Sigmoid colon (tissue), 4 donors: ENCODE results near the gene INO80B.

Experiments
- POLR2A ChIP-seq, 2 donors: fragments of 450-650 bp; IDR thresholded peaks; one replicate each; pipeline ENCODE4 v1.6.1; 2016; ENCODE audit warnings: antibody characterized with exemption in 2 of 2, mild to moderate bottlenecking in 2 of 2, moderate library complexity in 2 of 2
- POLR2AphosphoS5 ChIP-seq, 4 donors: sonication (generic); formaldehyde crosslinking; IDR thresholded peaks; one replicate each; pipeline ENCODE4 v1.6.1; 2017; ENCODE audit warnings: antibody characterized with exemption in 4 of 4
- TF ChIP-seq, protein P1 (sequence below), 4 experiments: fragments of 450-650 bp in 3 of 4; fragments of 200-600 bp in 1 of 4; IDR thresholded peaks; one replicate each; pipeline ENCODE4 v1.5.1; 2016 to 2019; ENCODE audit warnings: antibody characterized with exemption in 4 of 4, mild to moderate bottlenecking in 3 of 4, moderate library complexity in 2 of 4

DNA sequence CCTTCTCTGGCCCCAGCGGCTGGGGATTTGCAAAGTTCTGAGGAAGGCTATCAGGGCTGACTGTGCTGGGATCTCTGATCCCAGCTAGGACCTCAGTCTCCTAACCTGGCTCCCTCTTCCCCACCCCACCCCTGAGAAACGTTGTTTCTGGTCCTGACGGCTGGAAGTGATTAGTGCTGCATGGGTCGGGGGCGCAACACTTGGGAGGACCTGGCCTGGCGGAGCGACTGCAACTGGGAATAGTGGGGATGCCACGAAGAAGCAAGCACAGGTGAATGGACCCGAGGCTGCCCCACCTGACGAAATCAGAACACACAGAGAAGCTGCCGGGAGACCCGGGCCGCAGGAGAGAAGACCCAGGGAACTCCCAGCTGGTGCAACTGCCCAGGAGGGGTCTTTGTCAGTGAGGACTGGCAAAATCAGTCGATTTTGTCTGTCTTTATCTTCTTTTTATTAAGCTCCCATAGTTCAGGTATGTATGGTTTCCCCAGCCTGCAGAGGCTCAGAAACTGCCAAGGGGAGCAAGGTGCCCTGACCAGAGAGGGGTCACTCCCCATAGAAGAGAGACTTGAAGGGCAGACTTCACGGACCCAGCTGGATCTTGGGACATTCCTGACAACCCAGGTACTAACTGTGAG lies 45.2 kb downstream of the INO80B start:
- TF ChIP-seq, protein P1, sequence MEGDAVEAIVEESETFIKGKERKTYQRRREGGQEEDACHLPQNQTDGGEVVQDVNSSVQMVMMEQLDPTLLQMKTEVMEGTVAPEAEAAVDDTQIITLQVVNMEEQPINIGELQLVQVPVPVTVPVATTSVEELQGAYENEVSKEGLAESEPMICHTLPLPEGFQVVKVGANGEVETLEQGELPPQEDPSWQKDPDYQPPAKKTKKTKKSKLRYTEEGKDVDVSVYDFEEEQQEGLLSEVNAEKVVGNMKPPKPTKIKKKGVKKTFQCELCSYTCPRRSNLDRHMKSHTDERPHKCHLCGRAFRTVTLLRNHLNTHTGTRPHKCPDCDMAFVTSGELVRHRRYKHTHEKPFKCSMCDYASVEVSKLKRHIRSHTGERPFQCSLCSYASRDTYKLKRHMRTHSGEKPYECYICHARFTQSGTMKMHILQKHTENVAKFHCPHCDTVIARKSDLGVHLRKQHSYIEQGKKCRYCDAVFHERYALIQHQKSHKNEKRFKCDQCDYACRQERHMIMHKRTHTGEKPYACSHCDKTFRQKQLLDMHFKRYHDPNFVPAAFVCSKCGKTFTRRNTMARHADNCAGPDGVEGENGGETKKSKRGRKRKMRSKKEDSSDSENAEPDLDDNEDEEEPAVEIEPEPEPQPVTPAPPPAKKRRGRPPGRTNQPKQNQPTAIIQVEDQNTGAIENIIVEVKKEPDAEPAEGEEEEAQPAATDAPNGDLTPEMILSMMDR (IDR thresholded peaks at IDR 0.05): no peak
- TF ChIP-seq POLR2AphosphoS5 (IDR thresholded peaks at IDR 0.05): no peak
- no peak for TF ChIP-seq POLR2A (IDR thresholded peaks at IDR 0.05)
